Measurements from ENCODE around the gene IMPDH1.

IMPDH1 gene

GRCh38 chr7:128380483-128381106 is 29.2 kb downstream of the IMPDH1 start:
- H3K4me1 ChIP-seq, result no peaks in the 10 kb centered on the region
- no peak overlapping the region for H3K4me3 ChIP-seq
- no peaks in the 10 kb centered on the region for H3K36me3 ChIP-seq
- peaks cover 0 to 11% of the 10 kb centered on the region in 2 donors for H3K27me3 ChIP-seq
- H3K9me3 ChIP-seq, result no peaks in the 10 kb centered on the region
- no peak overlapping the region for H3K27ac ChIP-seq
- intact Hi-C loops (cut with DNase I; ENCODE audit: low total_unique reads), result no loop called here
- TF ChIP-seq CTCF (IDR thresholded peaks at IDR 0.05), result no peak
- DNase-seq, result no peak

- no peaks in the 10 kb centered on the region for H3K36me3 ChIP-seq
- H3K9me3 ChIP-seq, result no peaks in the 10 kb centered on the region
- H3K27me3 ChIP-seq, result peaks cover 0 to 11% of the 10 kb centered on the region in 2 donors
- H3K4me3 ChIP-seq, result no peak overlapping the region
- DNase-seq, result no peak
- H3K4me1 ChIP-seq, result no peaks in the 10 kb centered on the region
- intact Hi-C loops (cut with DNase I; ENCODE audit: low total_unique reads), result no loop called here
- no peak for TF ChIP-seq CTCF (IDR thresholded peaks at IDR 0.05)
- no peak overlapping the region for H3K27ac ChIP-seq
These were observed 29.8 kb downstream of the IMPDH1 start for GRCh38 chr7:128379900-128380479.

- Histone ChIP-seq H3K4me3 (no peak overlapping the region), H3K4me1 (no peaks in the 10 kb centered on the region), H3K9me3 (no peaks in the 10 kb centered on the region), H3K36me3 (no peaks in the 10 kb centered on the region), H3K27me3 (peaks cover 0 to 11% of the 10 kb centered on the region in 2 donors), H3K27ac (no peak overlapping the region)
- no peak for TF ChIP-seq CTCF (IDR thresholded peaks at IDR 0.05)
- intact Hi-C loops (cut with DNase I; ENCODE audit: low total_unique reads), result no loop called here
- no peak for DNase-seq
These were observed 31.1 kb downstream of the IMPDH1 start for GRCh38 chr7:128378637-128379036.

- H3K4me3 ChIP-seq, result no peak overlapping the region
- no peak for DNase-seq
- no peak for TF ChIP-seq CTCF (IDR thresholded peaks at IDR 0.05)
- no peaks in the 10 kb centered on the region for H3K36me3 ChIP-seq
- H3K9me3 ChIP-seq, result no peaks in the 10 kb centered on the region
- intact Hi-C loops (cut with DNase I; ENCODE audit: low total_unique reads), result no loop called here
- H3K27me3 ChIP-seq, result peaks cover 0 to 4% of the 10 kb centered on the region in 2 donors
- H3K4me1 ChIP-seq, result no peaks in the 10 kb centered on the region
- H3K27ac ChIP-seq, result no peak overlapping the region
These were observed 33.7 kb downstream of the IMPDH1 start for GRCh38 chr7:128376077-128376476.

GRCh38 chr7:128374041-128374440 is 35.7 kb downstream of the IMPDH1 start:
- DNase-seq, result no peak
- H3K27me3 ChIP-seq, result no peaks in the 10 kb centered on the region
- no peak overlapping the region for H3K27ac ChIP-seq
- H3K4me1 ChIP-seq, result no peaks in the 10 kb centered on the region
- H3K36me3 ChIP-seq, result no peaks in the 10 kb centered on the region
- no peak overlapping the region for H3K4me3 ChIP-seq
- TF ChIP-seq CTCF (IDR thresholded peaks at IDR 0.05), result no peak
- H3K9me3 ChIP-seq, result no peaks in the 10 kb centered on the region
- intact Hi-C loops (cut with DNase I; ENCODE audit: low total_unique reads), result no loop called here
